Liver (tissue), 9 donors: ENCODE data around the gene INPP5B. TPM values are rescaled to one million over a fixed set of nuclear protein-coding genes. Genes with fewer than 3 reads are reported as not detected.
A peak's percentile ranks its signal among the peaks of the same experiment; 100 is the strongest.
"Not testable (repeated sequence)": the region's sequence is repeated elsewhere in the genome, so short reads cannot be mapped to it uniquely, and the experiment has no call there.

ENCODE experiments used
- DNase-seq: peaks from one replicate; pipeline ENCODE4 v3.0.0-alpha.2; 2017; ENCODE audit warnings: low spot score
- H3K27ac ChIP-seq, 2 donors: one replicate each; pipeline ENCODE4 v1.7.0; 2013; ENCODE audit warnings: inconsistent platforms in 2 of 2, low read length in 2 of 2, control low read depth in 1 of 2, low read depth in 1 of 2, mild to moderate bottlenecking in 1 of 2
- H3K27me3 ChIP-seq, 4 donors: one replicate each; pipeline versions ENCODE4 v1.6.1 to v1.7.0; 2013; ENCODE audit warnings: low read length in 3 of 4, inconsistent platforms in 1 of 4, mild to moderate bottlenecking in 1 of 4, moderate library complexity in 1 of 4; ENCODE audit not compliant: control insufficient read depth in 4 of 4, insufficient read depth in 4 of 4
- H3K36me3 ChIP-seq, 4 donors: one replicate each; pipeline versions ENCODE4 v1.6.1 to v1.7.0; 2013; ENCODE audit warnings: low read length in 3 of 4, mild to moderate bottlenecking in 3 of 4, low read depth in 1 of 4, moderate library complexity in 1 of 4; ENCODE audit not compliant: control insufficient read depth in 4 of 4, insufficient read depth in 3 of 4
- H3K4me1 ChIP-seq, 4 donors: one replicate each; pipeline versions ENCODE4 v1.6.1 to v1.7.0; 2013; ENCODE audit warnings: low read length in 3 of 4, mild to moderate bottlenecking in 3 of 4, moderate library complexity in 1 of 4; ENCODE audit not compliant: control insufficient read depth in 4 of 4, insufficient read depth in 4 of 4
- H3K4me3 ChIP-seq, 3 donors: one replicate each; pipeline versions ENCODE4 v1.6.1 to v1.7.0; 2013; ENCODE audit warnings: low read length in 3 of 3, control low read depth in 1 of 3, low read depth in 1 of 3, mild to moderate bottlenecking in 1 of 3
- H3K9ac ChIP-seq, 2 donors: one replicate each; pipeline ENCODE4 v1.7.0; 2013; ENCODE audit warnings: low read length in 2 of 2, mild to moderate bottlenecking in 2 of 2, moderate library complexity in 2 of 2, control low read depth in 1 of 2, low read depth in 1 of 2
- H3K9me3 ChIP-seq, 4 donors: one replicate each; pipeline versions ENCODE4 v1.6.1 to v1.7.0; 2013; ENCODE audit warnings: low read length in 3 of 4; ENCODE audit not compliant: control insufficient read depth in 4 of 4
- ATF3 ChIP-seq: IDR thresholded peaks from 2 replicates; pipeline ENCODE4 v1.6.1; 2016; ENCODE audit warnings: antibody characterized with exemption
- CTCF ChIP-seq: fragments of 150-350 bp; IDR thresholded peaks from 2 replicates; pipeline ENCODE4 v1.5.1; 2017; ENCODE audit warnings: improper control_type of control experiment, low read depth, low read length; ENCODE audit not compliant: missing input control
- EGR1 ChIP-seq, 2 donors: IDR thresholded peaks; 2 replicates each; pipeline ENCODE4 v1.6.1; 2016 to 2018; ENCODE audit warnings: antibody characterized with exemption in 2 of 2, low read depth in 2 of 2
- FOXA1 ChIP-seq: IDR thresholded peaks from 2 replicates; pipeline ENCODE4 v1.6.1; 2016; ENCODE audit warnings: antibody characterized with exemption
- FOXA2 ChIP-seq: IDR thresholded peaks from 2 replicates; pipeline ENCODE4 v1.6.1; 2016; ENCODE audit warnings: antibody characterized with exemption
- GABPA ChIP-seq, 2 donors: IDR thresholded peaks in 1 of 2; conservative IDR thresholded peaks in 1 of 2; 2 replicates each; pipeline ENCODE4 v1.6.1; 2016; ENCODE audit warnings: antibody characterized with exemption in 2 of 2, mild to moderate bottlenecking in 1 of 2, moderate library complexity in 1 of 2
- HNF4A ChIP-seq, 2 donors: conservative IDR thresholded peaks; 2 replicates each; pipeline ENCODE4 v1.6.1; 2016; ENCODE audit warnings: antibody characterized with exemption in 2 of 2, mild to moderate bottlenecking in 2 of 2
- HNF4G ChIP-seq: IDR thresholded peaks from 2 replicates; pipeline ENCODE4 v1.6.1; 2016; ENCODE audit warnings: antibody characterized with exemption
- JUND ChIP-seq, 2 donors: IDR thresholded peaks; 2 replicates each; pipeline ENCODE4 v1.6.1; 2016; ENCODE audit warnings: antibody characterized with exemption in 2 of 2
- MAX ChIP-seq: IDR thresholded peaks from 2 replicates; pipeline ENCODE4 v1.6.1; 2016; ENCODE audit warnings: antibody characterized with exemption
- NR2F2 ChIP-seq: IDR thresholded peaks from 2 replicates; pipeline ENCODE4 v1.6.1; 2016; ENCODE audit warnings: antibody characterized with exemption
- RAD21 ChIP-seq, 2 donors: IDR thresholded peaks; 2 replicates each; pipeline ENCODE4 v1.6.1; 2016; ENCODE audit warnings: antibody characterized with exemption in 2 of 2, mild to moderate bottlenecking in 2 of 2
- REST ChIP-seq: IDR thresholded peaks from 2 replicates; pipeline ENCODE4 v1.6.1; 2016; ENCODE audit warnings: antibody characterized with exemption, mild to moderate bottlenecking
- RXRA ChIP-seq, 2 donors: IDR thresholded peaks; 2 replicates each; pipeline ENCODE4 v1.6.1; 2017 to 2018; ENCODE audit warnings: antibody characterized with exemption in 2 of 2, mild to moderate bottlenecking in 1 of 2
- SP1 ChIP-seq: IDR thresholded peaks from 2 replicates; pipeline ENCODE4 v1.6.1; 2018; ENCODE audit warnings: antibody characterized with exemption, mild to moderate bottlenecking
- TAF1 ChIP-seq: conservative IDR thresholded peaks from 2 replicates; pipeline ENCODE4 v1.6.1; 2016; ENCODE audit warnings: antibody characterized with exemption, mild to moderate bottlenecking
- YY1 ChIP-seq: IDR thresholded peaks from 2 replicates; pipeline ENCODE4 v1.6.1; 2016; ENCODE audit warnings: antibody characterized with exemption, mild to moderate bottlenecking
- ZBTB33 ChIP-seq: IDR thresholded peaks from 2 replicates; pipeline ENCODE4 v1.6.1; 2016; ENCODE audit warnings: antibody characterized with exemption
- WGBS: extraction: QIAGEN DNeasy Blood & Tissue Kit; methylation state at CpG from one replicate; pipeline ENCODE4 v1.1.7; 2013; 5-methylcytosine and 5-hydroxymethylcytosine counted together
- polyA plus RNA-seq, 2 donors: library from polyadenylated mRNA; stranded (reverse) in 1 of 2; unstranded in 1 of 2; fragments of 200-250 nt in 1 of 2; fragments of >200 nt in 1 of 2; fragmentation: Nextera tagmentation in 1 of 2; extraction: Ambion mirVana in 1 of 2; gene quantifications; one replicate each; pipeline versions ENCODE4 v1.2.1 to v1.2.3, GENCODE V29; 2013 to 2015
- total RNA-seq, 2 donors: library from RNA; depleted of rRNA; stranded (reverse); fragments of >200 nt; gene quantifications; one replicate each; pipeline ENCODE4 v1.2.3, GENCODE V29; 2014
- donor health status: healthy.
- donor health status: healthy.
- donor health status: healthy.
- donor health status: healthy.
- donor health status: healthy.

The INPP5B gene
- total and polyA plus RNA-seq, 4 donors: 5.0 to 30.9 (median 13.6) TPM

GRCh38 chr1:37940299-37940947 lies 6.4 kb downstream of the INPP5B start:
- TF ChIP-seq TAF1 (no peak), GABPA (IDR thresholded peaks at IDR 0.05 in 1 of 2, conservative IDR thresholded peaks at IDR 0.05 in 1 of 2) (peak in 1 of 2 donors; percentile 56), YY1 (peak; percentile 80), RXRA (IDR thresholded peaks at IDR 0.05) (peak; percentile 88 to 95), CTCF (no peak), HNF4A (conservative IDR thresholded peaks at IDR 0.05) (peak; percentile 92 to 93), SP1 (peak; percentile 86), JUND (IDR thresholded peaks at IDR 0.05) (peak in 1 of 2 donors; percentile 22), RAD21 (IDR thresholded peaks at IDR 0.05) (no peak), REST (peak; percentile 79), EGR1 (IDR thresholded peaks at IDR 0.05; ENCODE audit: low read depth in 2 of 2) (no peak), ZBTB33 (no peak), ATF3 (peak; percentile 8), FOXA2 (no peak), NR2F2 (peak; percentile 59), HNF4G (peak; percentile 84), FOXA1 (peak; percentile 46), MAX (peak; percentile 63)
- 14% methylated on average over 5 of the region's 5 CpGs for WGBS
- H3K27ac ChIP-seq: peak overlapping the region; percentile 83 to 88
- no peaks in the 10 kb centered on the region for H3K27me3 ChIP-seq
- H3K4me3 ChIP-seq: no peak overlapping the region
- H3K9ac ChIP-seq: no peak overlapping the region
- peaks cover 0 to 21% (median 9%) of the 10 kb centered on the region in 4 donors for H3K36me3 ChIP-seq
- peak; percentile 46 for DNase-seq
- H3K4me1 ChIP-seq: peaks cover 7 to 27% (median 23%) of the 10 kb centered on the region in 4 donors
- H3K9me3 ChIP-seq: no peaks in the 10 kb centered on the region

- H3K27ac ChIP-seq, H3K4me3 ChIP-seq, H3K27me3 ChIP-seq, H3K9ac ChIP-seq, DNase-seq, H3K9me3 ChIP-seq: not testable (repeated sequence)
- Histone ChIP-seq H3K36me3 (peaks cover 0 to 19% (median 5%) of the 10 kb centered on the region in 4 donors), H3K4me1 (peaks cover 4 to 26% (median 21%) of the 10 kb centered on the region in 4 donors)
- WGBS: 95% methylated on average over 14 of the region's 14 CpGs
These were observed 10.1 kb downstream of the INPP5B start for GRCh38 chr1:37936760-37937159.
